Measurements from ENCODE around the gene IFNGR2. TPM values are rescaled to one million over a fixed set of nuclear protein-coding genes. Genes with fewer than 3 reads are reported as not detected.

The IFNGR2 gene
- polyA plus RNA-seq, 2 of the 4 experiments (the other 2 are of a cell fraction) = 24.2 to 47.2 TPM

GRCh38 chr21:33392284-33392985, 10.8 kb upstream of the IFNGR2 start:
- Histone ChIP-seq H3K4me1 (no peaks in the 10 kb centered on the region), H3K9me3 (no peaks in the 10 kb centered on the region), H3K27ac (no peak overlapping the region), H3K4me3 (no peak overlapping the region), H3K4me2 (no peak overlapping the region)
- DNase-seq (ENCODE audit: low read depth in 1 of 2, low spot score in 1 of 2) (no peak), FAIRE-seq (no peak), ATAC-seq (no peak)
- 76% methylated on average over 8 of the region's 11 CpGs for whole genome bisulfite sequencing (ENCODE audit: missing lambda C conversion rate)
- CTCF ChIA-PET = no interaction called here
- POLR2A ChIA-PET = interaction anchor here (0.7 kb wide), 1 partner anchor 434 kb away, joined by 3 read pairs; no protein-coding TSS in a partner anchor
- TF ChIP-seq REST (IDR thresholded peaks at IDR 0.05) = no peak
- no peak for TF ChIP-seq ZFP36 (IDR thresholded peaks at IDR 0.05; ENCODE audit: borderline replicate concordance, partially characterized antibody)
- no peak for TF ChIP-seq POLR2A (IDR thresholded peaks at IDR 0.05; ENCODE audit: low read length)
- TF ChIP-seq ZNF302 (CRISPR knock-in tag; IDR thresholded peaks at IDR 0.05) = no peak
- TF ChIP-seq FOSB (CRISPR knock-in tag; IDR thresholded peaks at IDR 0.05) = no peak
- no peak for TF ChIP-seq E2F6 (IDR thresholded peaks at IDR 0.05; ENCODE audit: borderline replicate concordance, low read depth)
- no peak for TF ChIP-seq MAZ (IDR thresholded peaks at IDR 0.05; ENCODE audit: borderline replicate concordance, low read depth, low read length)
- TF ChIP-seq RCOR1 (IDR thresholded peaks at IDR 0.05; ENCODE audit: low read depth, low read length) = no peak
- no peak for TF ChIP-seq HOXB13 (CRISPR knock-in tag; IDR thresholded peaks at IDR 0.05; ENCODE audit: low read depth)
- TF ChIP-seq JUNB (IDR thresholded peaks at IDR 0.05) = no peak

- no peak overlapping the region for H3K4me2 ChIP-seq
- H3K9me3 ChIP-seq = no peaks in the 10 kb centered on the region
- 81% methylated on average over 5 of the region's 5 CpGs for WGBS (ENCODE audit: missing lambda C conversion rate)
- POLR2A ChIA-PET = no interaction called here
- no peak overlapping the region for H3K27ac ChIP-seq
- TF ChIP-seq HDAC2 (IDR thresholded peaks at IDR 0.05) (no peak), ZFP36 (IDR thresholded peaks at IDR 0.05; ENCODE audit: borderline replicate concordance, partially characterized antibody) (no peak), TP53 (CRISPR knock-in tag; IDR thresholded peaks at IDR 0.05) (no peak), HES2 (IDR thresholded peaks at IDR 0.05) (no peak), PBX3 (IDR thresholded peaks at IDR 0.05) (no peak), FOSB (CRISPR knock-in tag; IDR thresholded peaks at IDR 0.05) (no peak), MYC (IDR thresholded peaks at IDR 0.05; ENCODE audit: borderline replicate concordance, low read length) (no peak), CHD2 (IDR thresholded peaks at IDR 0.05; ENCODE audit: low read length, partially characterized antibody) (no peak), JUNB (IDR thresholded peaks at IDR 0.05) (no peak), E2F6 (IDR thresholded peaks at IDR 0.05; ENCODE audit: borderline replicate concordance, low read depth) (no peak), FOSL2 (IDR thresholded peaks at IDR 0.05) (no peak), FOSL2 (CRISPR knock-in tag; IDR thresholded peaks at IDR 0.05) (no peak), BHLHE40 (IDR thresholded peaks at IDR 0.05; ENCODE audit: low read depth, low read length) (no peak), EP300 (IDR thresholded peaks at IDR 0.05) (no peak), SMC3 (IDR thresholded peaks at IDR 0.05) (no peak), EHMT2 (IDR thresholded peaks at IDR 0.05; ENCODE audit: low read depth) (no peak), BCL3 (IDR thresholded peaks at IDR 0.05) (no peak)
- CTCF ChIA-PET = interaction anchor here (0.6 kb wide), 1 partner anchor 39 kb away, joined by 3 read pairs; no protein-coding TSS in a partner anchor
- no peak for ATAC-seq
- H3K4me1 ChIP-seq = no peaks in the 10 kb centered on the region
- DNase-seq (ENCODE audit: low read depth in 1 of 2, low spot score in 1 of 2) = no peak
- FAIRE-seq = no peak
- no peak overlapping the region for H3K4me3 ChIP-seq
These were observed 9.9 kb upstream of the IFNGR2 start for GRCh38 chr21:33393348-33393747.
